PFSK-1 (cell line): ENCODE measurements around the gene CIPC.

Experiments used
- POLR2AphosphoS5 ChIP-seq: IDR thresholded peaks from 2 replicates; pipeline ENCODE4 v1.6.1; 2012; ENCODE audit warnings: low read depth, mild to moderate bottlenecking, control low read depth, low read length, moderate library complexity
- REST ChIP-seq, 2 experiments: IDR thresholded peaks; 2 replicates each; pipeline versions ENCODE4 v1.6.1 to v1.8.0; 2011 to 2012; ENCODE audit warnings: low read depth in 2 of 2, low read length in 2 of 2, control low read depth in 1 of 2, inconsistent platforms in 1 of 2, mild to moderate bottlenecking in 1 of 2, moderate library complexity in 1 of 2; ENCODE audit not compliant: insufficient read depth in 1 of 2
- SIN3A ChIP-seq: IDR thresholded peaks from 2 replicates; pipeline ENCODE4 v1.6.1; 2012; ENCODE audit warnings: mild to moderate bottlenecking, low read length, moderate library complexity, borderline replicate concordance; ENCODE audit not compliant: insufficient read depth
- TAF1 ChIP-seq: IDR thresholded peaks from 2 replicates; pipeline ENCODE4 v1.6.1; 2012; ENCODE audit warnings: low read length, control low read depth, borderline replicate concordance; ENCODE audit not compliant: insufficient read depth

GRCh38 chr14:77063571-77064171, 34.4 kb upstream of the CIPC start:
- TF ChIP-seq REST (IDR thresholded peaks at IDR 0.05; ENCODE audit: insufficient read depth in 1 of 2, low read depth in 2 of 2, low read length in 2 of 2) (no peak), TAF1 (no peak), POLR2AphosphoS5 (no peak), SIN3A (no peak)
